Kidney capillary endothelial cell (primary cell): ENCODE results near the gene TMEM120B.
"Not testable (repeated sequence)": the region's sequence is repeated elsewhere in the genome, so short reads cannot be mapped to it uniquely, and the experiment has no call there.

ENCODE experiments used
- DNase-seq: peaks from one replicate; pipeline ENCODE4 v3.0.0-alpha.2; 2018; ENCODE audit warnings: low spot score

The TMEM120B gene

DNA sequence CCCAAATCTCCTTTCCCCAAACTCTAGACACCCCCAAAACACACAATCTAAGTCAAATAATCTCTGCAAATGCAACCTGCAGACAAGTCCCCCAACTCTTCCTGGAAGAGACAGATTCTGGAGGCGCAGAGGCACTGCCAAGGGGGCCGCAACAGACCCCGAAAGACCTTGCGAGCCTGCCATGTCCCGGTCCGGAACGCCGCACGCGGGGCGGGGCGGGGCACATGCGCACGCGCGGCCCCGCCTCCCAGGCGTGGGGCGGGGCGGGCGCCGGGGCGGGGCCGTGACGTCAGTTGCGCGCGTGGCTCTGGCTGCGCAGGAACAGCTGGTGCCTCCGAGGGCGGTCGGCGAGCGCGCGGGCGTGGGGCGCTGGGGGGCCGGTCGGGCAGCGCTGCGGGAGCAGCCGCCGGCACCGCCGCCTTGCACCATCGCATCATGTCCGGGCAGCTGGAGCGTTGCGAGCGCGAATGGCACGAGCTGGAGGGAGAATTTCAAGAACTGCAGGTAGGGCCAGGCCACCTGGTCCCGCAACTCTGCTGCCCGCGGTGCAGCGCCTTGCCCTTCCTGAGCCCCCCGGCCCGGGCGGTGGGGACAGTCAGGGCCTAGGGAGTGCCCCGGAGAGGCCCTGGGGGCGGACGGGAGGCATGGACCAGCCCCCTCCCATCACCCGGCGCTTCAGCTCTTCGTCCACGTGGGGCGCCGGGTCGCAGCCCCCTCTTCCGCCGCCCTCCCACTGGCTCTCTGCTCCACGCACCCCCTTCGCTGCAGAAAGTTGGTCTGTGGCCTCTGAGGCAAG, at the start of gene TMEM120B:
TSS of gene TMEM120B (plus strand) at position 292 of the 796 bp plus-strand sequence. CDS start at position 436, 144 bp downstream.
- peak; percentile 74 for DNase-seq

DNA sequence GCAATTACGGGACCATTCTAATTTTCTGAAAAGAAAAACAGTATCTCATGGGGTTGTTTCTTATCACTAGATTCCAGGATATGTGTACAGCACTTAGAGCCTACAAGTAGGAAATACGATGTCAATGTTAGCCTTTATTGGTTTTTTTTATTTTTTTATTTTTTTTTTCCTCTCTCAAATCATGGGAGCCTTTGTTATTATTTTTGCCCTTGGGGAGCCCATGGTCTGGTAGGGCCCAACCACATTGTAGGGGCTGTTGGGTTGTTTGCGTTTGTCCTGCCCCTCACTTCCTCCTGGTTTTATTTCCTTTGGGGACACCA, 49.0 kb upstream of the TMEM120B start:
- no peak for DNase-seq

DNA sequence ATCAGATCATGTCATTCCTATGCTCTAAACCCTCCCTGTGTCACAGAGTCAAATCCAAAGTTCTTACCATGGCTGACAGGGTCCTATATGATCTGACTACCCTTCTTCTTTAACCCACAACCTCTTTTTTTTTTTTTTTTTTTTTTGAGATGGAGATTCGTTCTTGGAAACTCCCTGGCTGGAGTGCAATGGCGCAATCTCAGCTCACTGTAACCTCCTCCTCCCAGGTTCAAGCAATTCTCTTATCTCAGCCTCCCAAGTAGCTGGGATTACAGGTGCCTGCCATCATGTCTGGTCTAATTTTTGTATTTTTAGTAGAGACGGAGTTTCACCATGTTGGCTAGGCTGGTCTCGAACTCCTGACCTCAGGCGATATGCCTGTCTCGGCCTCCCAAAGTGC, 45.7 kb upstream of the TMEM120B start:
- DNase-seq, result not testable (repeated sequence)

DNA sequence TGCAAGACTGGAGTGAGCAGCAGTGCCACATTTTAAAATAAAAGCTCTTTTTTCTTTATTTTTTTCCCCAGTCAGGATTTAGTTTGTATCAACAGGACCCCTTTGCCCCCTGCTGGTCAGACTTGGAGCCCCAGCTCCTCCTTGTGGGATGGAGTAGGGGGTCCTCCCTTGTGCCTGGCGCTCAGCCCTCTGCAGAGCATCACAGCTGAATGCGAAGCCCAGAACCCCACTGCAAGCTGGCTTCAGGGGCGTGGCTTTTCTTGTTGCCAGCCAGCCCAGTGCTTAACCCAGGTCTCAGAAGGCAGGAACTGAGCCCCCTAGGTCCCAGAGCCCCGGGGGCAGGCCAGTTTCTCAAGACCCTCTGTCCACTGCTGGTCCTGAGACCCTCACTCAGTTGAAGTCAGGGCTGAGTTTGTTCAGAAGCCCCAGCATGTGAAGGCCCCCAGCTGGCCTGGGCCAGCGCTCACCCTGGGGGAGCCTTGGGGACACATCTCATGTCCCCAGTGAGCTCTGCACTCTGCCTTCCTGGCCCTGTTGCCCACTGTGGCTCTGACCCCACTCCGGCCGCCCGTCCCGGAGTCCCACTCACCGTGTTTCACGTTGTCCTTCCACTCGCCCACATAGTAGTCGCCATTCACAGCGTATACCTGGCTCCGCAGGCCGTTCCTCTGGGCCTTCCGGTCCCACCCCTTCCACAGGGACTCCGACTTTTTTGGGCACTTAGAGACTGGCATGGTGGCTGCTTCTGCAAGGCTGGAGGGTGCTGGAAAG, 43.6 kb upstream of the TMEM120B start:
- no peak for DNase-seq

DNA sequence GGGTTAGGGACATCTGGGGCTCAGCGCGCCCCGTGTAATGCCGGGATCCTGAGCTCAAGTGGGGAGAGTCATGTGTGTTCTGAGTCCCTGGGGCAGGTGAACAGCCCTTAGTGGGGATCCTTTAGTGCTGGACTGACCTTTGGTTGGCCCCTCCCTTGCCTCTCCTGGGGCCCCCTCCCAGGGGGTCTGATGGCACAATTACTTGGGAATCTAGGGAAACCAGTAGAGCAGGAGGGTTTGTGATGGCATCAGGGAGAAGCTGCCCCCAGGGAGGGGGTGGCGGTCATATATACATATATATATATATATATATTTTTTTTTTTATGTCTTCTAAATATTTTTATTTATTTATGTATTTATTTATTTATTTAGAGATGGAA, 43.0 kb upstream of the TMEM120B start, which contains the start of gene MORN3:
TSS of gene MORN3 (minus strand) at position 134 of the 380 bp plus-strand sequence. CDS start 171 bp downstream, outside the sequence.
- DNase-seq, result no peak

DNA sequence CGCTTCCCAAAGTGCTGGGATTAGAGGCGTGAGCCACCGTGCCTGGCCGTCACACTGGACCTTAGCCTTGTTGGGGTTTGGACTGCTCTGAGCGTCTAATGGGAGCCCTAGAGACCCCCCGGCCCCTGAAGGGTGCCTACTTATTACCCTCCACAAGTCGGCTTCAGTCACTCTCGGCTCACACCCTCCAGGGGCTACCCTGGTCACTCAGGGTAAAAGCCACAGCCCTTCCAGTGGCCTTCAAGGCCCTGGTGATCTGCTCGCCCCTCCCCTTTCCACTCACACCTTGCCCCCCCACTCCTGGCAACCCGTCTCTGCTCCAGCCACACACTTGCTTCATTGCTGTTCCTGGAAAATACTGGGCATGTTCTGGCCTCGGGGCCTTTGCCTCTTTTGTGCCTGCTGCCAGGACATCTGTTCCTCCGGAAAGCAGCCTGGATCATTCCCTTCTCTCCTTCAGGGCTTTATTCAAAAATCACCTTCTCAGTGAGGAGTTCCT, 39.5 kb upstream of the TMEM120B start:
- DNase-seq, result no peak

DNA sequence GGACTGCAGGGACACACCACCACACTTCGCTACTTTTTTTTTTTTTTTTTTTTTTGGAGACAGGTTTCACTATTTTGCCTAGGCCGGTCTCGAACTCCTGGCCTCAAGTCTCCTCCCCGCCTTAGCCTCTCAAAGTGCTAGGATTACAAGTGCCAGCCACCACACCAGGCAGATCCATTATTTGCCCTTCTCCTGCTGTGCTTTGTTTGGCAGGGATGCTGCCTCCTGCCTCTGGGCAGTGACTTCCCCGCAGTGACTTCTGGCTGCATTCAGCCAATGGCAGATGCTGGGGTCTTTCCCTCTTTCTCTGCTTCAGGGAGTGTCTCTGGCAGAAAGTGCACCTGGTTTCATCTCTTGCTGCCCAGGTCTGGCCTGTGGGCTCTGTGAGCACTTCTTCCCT, 36.4 kb upstream of the TMEM120B start:
- no peak for DNase-seq

DNA sequence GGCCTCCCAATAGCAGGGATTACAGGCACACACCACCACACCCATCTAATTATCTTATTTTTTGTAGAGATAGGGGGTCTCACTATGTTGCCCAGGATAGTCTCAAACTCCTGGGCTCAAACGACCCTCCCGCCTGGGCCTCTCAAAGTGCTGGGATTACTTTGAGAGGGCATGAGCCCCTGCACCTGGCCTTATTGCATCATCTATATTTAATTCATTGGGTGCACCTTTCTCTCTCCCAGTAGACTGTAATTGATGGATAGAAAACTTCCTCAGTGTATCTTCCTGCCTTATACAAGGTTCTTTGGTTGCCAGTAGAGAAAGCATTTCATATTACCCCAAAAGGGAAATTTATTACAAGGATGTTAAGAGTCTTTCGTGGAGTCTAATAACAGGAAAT, 34.2 kb upstream of the TMEM120B start:
- no peak for DNase-seq

DNA sequence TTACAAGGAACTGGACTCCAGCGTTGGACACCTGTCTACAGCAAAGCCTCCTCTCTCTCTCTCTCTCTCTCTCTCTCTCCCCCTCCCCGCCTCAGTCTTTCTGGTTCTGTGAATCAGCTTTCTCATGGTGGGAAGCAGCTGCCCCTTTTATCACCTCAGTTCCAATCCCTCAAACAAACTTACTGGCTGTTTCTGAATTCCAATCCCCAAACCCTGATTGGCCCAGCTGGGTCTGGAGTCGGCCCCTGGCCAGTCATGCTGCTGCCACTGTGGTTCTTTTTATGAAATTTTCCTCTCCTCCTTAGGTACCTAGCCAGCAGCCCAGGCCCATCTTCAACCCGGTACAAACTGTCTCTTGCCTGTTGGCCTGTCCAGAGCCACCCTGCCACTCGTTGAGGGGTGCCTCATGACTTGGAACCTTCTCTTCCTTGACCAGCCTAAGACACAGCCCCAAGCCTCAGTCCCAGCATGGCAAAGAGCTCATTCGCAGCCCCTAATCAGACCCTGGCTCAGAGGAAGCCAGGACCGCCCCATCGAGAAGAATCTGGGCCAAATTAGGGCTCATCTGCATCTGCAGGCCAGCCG, 33.7 kb upstream of the TMEM120B start:
- no peak for DNase-seq

DNA sequence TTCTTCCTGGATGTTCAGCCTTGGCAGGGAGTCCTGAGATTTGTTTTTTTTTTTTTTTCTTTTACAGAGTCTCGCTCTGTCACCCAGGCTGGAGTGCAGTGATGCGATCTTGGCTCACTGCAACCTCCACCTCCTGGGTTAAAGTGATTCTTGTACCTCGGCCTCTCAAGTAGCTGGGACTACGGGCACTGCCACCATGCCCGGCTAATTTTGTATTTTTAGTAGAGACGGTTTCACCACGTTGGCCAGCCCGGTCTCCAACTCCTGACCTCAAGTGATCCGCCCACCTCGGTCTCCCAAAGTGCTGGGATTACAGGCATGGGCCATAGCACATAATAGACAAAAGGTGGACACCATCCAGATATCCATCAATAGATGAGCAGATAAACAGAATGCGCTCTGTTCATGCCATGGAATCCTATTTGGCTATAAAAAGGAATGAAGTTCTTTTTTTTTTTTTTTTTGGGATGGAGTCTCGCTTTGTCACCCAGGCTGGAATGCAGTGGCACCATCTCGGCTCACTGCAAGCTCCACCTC, 32.8 kb upstream of the TMEM120B start:
- not testable (repeated sequence) for DNase-seq

DNA sequence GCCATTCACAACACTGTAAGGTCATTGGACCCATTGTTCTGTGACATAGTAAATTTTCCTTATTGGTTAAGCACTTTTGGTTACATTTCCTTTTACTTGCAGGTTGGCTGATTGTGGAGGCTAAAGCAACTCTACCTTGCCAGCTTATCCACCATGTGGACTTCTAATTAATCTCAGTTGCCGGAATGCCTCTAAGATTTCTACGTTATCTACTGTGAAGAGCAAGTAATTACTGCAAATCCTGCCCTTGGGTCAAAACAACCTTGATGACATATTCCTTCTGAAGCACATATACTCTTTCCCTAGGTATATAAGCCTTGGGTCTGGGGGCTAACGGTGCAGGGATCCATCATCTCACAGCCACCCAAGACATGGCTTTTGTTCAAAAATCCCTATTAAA, 23.6 kb upstream of the TMEM120B start:
- DNase-seq, result no peak

DNA sequence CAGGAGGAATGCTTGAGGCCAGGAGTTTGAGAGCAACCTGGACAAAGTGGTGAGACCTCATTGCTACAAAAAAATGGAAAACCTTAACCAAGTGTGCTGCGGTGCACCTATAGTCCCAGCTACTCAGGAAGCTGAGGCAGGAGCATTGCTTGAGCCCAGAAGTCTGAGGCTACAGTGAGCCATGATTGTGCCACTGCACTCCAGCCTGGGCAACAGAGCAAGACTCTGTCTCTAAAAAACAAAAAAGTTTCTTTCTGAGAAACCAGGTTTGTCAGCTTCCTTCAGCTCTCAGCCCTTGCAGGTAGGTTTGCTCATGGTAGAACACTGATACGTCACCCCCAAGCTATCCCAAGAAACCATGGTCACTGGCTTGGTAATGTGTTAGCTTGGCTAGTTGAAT, 23.1 kb upstream of the TMEM120B start:
- DNase-seq, result no peak

DNA sequence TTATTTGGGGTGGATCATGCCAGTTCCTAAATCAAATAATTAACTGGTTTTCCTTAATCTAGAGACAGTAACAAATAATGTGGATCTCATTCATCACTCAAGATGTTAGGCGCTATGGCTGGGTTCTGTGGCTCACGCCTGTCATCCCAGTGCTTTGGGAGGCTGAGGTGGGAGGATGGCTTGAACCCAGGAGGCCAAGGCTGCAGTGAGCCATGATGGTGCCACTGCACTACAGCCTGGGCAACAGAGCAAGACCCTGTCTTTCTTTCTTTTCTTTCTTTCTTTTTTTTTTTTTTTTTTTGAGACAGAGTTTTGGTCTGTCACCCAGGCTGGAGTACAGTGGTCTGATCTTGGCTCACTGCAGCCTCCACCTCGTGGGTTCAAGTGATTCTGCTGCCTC, 19.8 kb upstream of the TMEM120B start:
- not testable (repeated sequence) for DNase-seq

DNA sequence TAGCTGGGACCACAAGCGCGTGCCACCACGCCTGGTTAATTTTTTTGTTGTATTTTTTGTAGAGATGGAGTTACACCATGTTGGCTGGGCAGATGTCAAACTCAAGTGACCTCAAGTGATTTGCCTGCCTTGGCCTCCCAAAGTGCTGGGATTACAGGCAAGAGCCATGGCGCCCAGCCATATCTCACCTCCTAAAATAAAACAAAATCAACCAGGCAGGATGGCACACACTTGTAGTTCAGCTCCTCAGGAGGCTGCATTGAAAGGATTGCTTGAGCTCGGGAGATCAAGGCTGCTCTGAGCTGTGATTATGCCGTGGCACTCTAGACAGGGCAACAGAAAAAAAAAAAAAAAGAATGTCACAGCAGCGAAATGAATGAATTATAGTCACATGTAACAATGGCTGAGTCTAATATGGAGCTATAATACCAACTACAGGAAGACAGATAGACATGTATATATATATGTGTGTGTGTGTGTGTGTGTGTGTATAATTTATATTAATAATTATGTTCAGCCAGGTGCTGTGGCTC, 19.3 kb upstream of the TMEM120B start:
- DNase-seq, result no peak

DNA sequence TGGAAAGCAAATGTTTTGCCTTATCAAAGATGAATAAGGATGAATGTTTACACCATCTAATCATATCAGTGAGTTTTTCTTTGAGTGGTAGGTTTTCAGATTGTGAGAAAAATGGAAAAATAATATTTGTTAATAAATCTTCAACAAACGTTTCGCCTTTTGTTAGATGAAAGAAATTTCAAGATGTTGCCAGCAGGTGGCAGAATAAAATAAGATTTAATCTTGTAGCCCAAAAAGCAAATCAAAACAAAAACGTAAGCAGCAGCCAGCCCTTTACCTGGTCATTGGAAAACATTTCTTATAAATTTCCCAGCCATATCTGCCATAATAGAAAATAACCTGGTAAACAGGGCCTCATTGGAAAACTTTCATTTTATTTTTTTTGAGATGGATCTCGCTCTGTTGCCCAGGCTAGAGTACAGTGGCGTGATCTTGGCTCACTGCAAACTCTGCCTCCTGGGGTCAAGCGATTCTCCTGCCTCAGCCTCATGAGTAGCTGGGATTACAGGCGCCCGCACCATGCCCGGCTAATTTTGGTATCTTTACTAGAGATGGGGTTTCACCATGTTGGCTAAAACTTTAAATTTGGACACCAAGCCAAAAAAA, 15.4 kb upstream of the TMEM120B start:
- peak; percentile 58 for DNase-seq

DNA sequence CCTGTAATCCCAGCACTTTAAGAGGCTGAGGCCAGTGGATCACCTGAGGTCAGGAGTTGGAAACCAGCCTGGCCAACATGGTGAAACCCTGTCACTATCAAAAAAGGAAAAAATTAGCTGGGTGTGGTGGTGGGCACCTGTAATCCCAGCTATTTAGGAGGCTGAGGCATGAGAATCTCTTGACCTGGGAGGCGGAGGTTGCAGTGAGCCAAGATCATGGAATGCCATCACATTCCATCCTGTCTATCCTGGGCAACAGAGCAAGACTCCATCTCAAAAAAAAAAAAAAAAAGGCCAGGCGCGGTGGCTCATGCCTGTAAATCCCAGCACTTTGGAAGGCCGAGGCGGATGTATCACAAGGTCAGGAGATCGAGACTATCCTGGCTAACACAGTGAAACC, 14.7 kb upstream of the TMEM120B start:
- DNase-seq, result not testable (repeated sequence)

DNA sequence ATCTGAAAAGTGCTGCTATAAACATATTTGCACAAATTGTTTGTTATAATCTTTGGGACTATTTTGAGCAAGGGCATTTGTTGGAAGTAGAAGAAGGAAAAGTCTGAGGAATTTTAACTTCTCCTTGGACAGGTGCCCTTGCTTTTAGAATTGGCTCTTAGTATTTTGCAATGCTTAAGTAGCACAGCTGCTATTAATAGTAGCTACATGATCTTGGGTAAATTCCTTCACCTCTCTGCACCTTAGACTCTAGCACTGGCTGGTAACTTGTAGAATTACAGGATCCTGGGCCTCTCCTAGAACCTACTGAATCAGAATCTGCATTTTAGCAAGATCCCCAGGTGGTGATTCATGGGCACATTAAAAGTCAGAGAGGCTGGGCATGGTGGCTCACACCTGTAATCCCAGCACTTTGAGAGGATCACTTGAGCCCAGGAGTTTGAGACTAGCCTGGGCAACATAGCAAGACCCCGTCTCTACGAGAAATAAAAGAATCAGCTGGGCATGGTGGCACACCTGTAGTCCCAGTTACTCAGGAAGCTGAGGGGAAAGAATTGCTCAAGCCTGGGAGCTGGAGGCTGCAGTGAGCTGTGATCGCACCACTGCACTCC, 10.8 kb upstream of the TMEM120B start:
- no peak for DNase-seq

DNA sequence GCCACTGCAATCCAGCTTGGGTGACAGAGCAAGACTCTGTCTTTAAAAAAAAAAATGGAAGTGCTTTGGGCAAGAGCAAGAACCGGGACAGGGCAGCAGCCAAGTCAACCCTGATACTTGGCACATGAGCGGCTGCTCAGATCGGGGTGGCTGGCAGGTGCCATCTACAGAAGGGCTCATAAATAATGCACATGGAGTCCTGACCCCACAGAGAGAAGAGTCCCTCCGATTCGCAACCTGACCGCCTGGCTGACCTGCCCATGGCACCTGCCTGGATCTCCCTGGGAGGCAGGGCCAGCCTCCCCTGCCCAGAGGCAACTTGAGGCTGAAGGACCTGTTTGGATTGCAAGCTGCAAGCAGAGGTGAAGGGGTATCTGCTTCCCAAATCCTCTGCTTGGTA, 9.6 kb upstream of the TMEM120B start:
- DNase-seq, result no peak

DNA sequence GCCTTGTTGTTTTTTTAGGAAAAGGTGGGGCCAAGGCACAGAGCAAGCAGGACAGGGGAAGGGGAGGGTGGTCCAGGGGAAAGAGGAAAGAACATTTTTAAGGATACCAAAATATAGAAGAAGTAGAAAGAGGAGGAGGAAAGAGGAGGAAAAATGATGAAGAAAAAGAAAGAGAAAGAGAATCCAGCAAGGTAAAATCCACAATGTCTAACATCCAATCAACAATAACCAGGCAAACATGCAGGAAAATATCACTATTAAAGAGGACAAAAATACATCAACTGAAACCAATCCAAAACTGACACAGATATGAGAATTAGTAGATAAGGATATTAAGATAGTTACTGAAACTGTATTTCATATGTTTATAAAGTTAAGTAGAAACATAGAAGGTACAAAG, 7.0 kb upstream of the TMEM120B start:
- no peak for DNase-seq

DNA sequence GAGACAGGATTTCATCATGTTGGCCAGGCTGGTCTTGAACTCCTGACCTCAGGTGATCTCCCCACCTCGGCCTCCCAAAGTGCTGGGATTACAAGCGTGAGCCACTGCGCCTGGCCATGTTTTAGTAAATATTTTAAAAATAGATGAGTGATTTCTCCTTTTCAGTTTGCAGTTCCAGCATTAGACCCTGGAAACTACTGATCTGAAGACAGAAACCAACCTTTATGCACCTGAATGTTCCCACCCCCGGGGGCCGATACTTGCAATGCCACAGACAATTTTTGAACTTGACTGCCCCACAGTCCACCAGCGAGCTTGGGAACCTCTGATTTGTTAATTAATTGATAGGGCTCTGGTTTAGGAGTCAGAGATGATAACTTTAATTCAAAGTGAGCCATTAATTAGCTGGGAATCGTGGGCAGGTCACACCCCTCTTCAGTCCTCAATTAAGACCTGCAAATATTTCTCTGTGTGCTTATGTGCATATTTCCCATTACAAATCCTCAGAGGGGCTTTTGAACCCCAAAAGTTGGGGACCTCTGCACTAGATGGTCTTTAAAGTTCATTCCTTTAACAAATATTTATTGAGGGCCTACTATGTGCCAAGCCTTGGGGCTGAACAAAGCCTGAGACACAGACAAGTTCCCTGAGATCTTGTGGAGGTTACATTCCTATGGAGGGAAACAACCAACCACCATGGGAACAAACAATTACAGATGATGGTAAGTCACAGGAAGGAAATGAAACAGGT, 4.1 kb upstream of the TMEM120B start:
- no peak for DNase-seq

DNA sequence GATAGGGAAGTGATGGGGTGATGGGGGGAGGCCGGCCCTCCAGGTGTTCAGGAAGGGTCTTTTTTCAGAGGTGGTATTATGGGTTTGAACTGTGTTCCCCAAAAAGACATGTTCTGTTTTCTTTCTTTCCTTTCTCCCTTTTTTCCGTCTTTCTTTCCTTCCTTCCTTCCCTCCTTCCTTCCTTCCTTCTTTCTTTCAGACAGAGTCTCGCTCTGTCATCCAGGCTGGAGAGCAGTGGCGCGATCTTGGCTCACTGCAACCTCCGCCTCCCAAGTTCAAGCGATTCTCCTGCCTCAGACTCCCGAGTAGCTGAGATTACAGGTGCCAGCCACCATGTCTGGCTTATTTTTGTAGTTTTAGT, 3.5 kb upstream of the TMEM120B start:
- DNase-seq, result not testable (repeated sequence)
